Umbilical cord (tissue), 2 donors: ENCODE results near the gene CLSTN3. TPM values are rescaled to one million over a fixed set of nuclear protein-coding genes. Genes with fewer than 3 reads are reported as not detected.

Experiments used
- DNase-seq: peaks from one replicate; pipeline ENCODE4 v3.0.0-alpha.2; 2015; ENCODE audit warnings: low spot score
- total RNA-seq: library from RNA; depleted of rRNA; stranded (reverse); fragments of >200 nt; gene quantifications from one replicate; pipeline ENCODE4 v1.2.3, GENCODE V29; 2014; ENCODE audit warnings: low replicate concordance; ENCODE audit not compliant: insufficient read depth

CLSTN3 gene
- total RNA-seq, 1 donor from 2014 or later: 15.4 TPM

DNA sequence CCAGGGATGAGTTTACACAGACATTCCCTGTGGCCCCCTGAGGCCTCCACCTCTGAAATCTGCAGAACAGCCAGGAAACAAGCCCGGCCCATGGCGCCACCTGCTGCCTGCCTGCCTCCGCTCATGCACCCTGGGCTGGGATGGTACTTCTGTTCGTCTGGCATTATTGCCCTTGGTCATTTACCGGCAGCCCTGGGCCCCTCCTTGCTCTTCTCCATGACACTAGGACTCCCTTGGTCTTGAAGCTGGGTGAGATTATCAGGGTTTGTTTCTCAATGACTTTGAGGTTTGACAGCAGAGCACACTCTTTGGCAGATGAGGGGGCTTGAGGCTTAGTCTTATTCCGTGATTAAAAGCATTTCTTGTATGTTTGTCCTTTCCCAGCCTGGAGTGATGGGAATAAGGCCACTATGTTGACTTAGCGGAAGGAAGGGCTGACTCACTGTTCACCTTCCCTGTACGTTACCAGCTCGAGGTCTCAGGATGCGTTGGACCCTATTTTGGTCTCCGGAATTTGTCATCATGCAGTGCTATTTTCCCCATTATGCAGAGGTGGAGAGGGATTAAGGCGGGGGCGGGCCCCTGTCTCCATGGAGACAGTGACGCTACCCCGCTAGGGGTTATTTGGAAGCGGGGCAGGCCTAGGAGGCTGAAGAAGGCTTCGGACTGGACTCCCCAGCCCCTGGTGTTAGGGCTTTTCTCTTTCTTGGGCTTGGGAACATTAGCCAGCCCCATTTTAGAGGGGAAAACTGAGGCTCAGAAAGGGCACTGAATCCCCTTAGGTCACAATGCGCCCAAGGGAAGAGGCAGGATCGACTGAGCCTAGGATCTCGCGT is 58.6 kb downstream of the CLSTN3 start:
- DNase-seq: peak; percentile 70

DNA sequence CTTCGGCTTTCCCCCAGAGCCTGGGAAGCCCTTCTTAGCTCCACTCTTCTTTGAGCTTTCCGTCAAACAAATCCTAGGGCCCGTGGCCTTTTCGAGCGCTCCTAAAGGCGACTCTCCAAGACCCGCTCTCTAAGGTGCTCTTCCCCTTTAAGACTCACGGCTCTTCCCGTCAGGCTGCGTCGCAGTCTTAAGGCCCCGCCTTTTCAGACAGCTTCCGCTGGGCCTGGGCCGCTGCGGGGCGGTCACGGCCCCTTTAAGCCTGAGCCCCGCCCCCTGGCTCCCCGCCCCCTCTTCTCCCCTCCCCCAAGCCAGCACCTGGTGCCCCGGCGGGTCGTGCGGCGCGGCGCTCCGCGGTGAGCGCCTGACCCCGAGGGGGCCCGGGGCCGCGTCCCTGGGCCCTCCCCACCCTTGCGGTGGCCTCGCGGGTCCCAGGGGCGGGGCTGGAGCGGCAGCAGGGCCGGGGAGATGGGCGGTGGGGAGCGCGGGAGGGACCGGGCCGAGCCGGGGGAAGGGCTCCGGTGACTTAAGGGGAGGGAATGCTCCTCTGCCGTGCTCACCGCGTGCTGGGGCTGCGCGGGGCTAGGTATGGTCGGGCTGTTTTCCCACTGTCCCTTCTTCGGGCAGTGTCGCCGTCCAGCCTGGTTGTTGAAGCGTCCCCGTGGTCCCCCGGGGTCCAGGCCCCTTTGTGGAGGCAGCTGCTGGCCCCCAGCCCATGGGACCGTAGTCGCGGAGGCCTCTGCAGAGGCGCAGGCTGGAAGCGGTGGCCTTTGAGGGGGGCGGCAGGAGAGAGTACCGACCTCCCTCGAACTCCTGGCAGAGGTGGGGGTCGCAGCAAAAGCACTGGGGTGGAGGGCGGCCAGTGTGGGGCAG is 59.5 kb downstream of the CLSTN3 start, which contains the start of gene PEX5:
TSS of gene PEX5 (plus strand) at position 289 of the 870 bp plus-strand sequence. CDS start 692 bp downstream, outside the sequence.
- DNase-seq: peak; percentile 97

DNA sequence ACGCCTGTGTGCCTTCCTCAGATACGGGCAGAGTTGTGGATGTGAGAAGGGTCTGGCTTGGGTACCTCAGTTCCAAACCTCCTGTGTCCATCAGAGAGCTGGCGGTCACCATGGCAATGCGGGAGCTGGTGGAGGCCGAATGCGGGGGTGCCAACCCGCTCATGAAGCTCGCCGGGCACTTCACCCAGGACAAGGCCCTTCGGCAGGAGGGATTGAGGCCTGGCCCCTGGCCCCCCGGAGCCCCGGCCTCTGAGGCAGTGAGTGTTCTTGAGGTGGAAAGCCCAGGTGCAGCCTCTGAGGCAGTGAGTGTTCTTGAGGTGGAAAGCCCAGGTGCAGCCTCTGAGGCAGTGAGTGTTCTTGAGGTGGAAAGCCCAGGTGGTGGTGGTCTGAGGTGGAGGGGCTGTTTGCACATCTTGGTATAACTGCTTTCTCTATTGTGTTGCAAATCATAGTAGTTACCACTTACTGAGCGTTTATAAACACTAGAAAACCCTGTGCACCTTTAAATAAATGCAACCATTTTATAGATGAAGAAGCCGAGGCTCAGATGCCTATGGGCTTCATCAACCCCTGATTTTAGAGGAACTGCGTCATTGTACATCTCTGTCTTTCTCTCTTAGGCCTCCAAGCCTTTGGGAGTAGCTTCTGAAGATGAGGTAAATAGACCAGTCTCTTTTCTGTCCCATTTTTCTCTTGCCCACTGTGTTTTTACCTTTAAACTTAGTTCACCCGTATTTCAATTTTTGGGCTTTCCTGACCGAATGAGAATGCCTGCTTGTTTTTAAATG is 60.3 kb downstream of the CLSTN3 start:
- DNase-seq: no peak

GRCh38 chr12:7193674-7194073 is 63.5 kb downstream of the CLSTN3 start:
- DNase-seq: peak; percentile 80

GRCh38 chr12:7197841-7198240 is 67.7 kb downstream of the CLSTN3 start:
- no peak for DNase-seq

- DNase-seq: no peak
Observed at GRCh38 chr12:7203109-7203508, 72.9 kb downstream of the CLSTN3 start.

DNA sequence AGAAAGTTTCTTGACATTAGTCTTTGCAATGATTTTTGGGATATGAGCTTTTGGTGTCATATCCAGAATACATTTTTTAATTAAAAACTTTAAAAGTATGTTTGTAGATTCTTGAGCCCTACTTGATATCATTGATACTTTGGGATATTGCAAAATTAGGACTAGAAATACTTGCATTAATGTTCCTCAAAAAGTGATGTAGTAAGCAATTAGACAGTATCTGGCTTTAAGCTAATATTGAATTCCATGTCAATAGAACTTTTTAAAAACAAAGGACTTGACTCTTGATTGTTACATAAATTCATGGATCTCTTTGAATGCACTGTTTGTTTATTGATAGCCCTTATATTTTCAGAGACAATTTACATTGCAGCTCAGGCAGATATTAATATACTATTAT is 74.9 kb downstream of the CLSTN3 start:
- DNase-seq: no peak

DNA sequence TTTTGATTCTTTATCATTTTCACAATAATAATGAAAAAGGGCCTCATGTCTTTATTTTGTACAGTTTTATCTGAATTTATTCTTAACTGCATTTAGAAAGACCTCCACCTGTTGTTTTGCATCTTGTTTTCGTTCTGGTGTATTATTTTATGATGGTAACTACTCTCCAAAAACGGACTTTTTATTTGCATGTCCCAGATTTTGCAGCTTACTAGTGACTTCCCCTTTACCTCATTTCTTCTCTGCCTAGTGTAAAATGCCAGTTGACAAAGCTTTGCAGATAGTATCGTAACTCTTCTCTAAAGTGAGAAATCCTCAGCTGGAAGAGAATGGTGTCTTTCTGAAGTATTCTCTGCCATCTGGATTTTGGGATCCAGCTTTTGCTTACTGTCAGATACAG is 76.5 kb downstream of the CLSTN3 start:
- DNase-seq: no peak

DNA sequence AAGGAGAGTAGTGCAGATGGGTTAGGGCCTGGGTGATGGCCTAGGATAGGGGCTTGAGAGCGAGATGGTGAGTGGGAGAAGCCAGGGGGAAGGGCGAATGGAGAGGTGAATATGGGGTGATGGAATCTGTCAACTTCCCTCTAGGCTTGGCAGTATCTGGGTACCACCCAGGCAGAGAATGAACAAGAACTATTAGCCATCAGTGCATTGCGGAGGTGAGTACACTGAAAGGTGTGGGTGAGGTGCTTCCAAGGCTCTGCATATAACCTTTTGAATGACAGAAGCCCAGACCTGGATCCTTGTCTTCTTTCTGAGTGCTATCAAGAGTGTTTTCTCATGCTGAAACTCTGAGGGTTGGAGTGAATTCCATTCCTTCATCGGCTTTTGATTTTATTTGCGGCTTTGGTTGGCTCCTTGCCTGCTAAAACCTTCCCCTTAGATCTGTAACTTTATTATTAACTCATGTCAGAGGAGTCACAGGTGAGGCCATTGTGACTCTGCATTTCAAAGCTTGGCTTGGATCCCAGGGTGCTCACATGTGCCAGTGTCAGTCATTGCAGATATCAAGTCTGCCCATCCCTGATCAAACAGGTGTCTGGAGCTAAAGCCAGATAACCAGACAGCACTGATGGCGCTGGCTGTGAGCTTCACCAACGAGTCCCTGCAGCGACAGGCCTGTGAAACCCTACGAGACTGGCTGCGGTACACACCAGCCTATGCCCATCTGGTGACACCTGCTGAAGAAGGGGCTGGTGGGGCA is 77.9 kb downstream of the CLSTN3 start:
- no peak for DNase-seq

Other genes with a start within 250 kb of the CLSTN3 start
- gene LRRC23, start 225.5 kb upstream of the CLSTN3 start, total RNA-seq: 8.4 TPM
- gene ENO2, start 215.8 kb upstream of the CLSTN3 start, total RNA-seq: 19.7 TPM
- 7.9 TPM for gene ATN1, start 202.4 kb upstream of the CLSTN3 start, total RNA-seq
- not detected for gene RNU7-1, start 186.6 kb upstream of the CLSTN3 start, total RNA-seq
- gene C12orf57, start 186.3 kb upstream of the CLSTN3 start, total RNA-seq: 228 TPM
- 18.3 TPM for gene PTPN6, start 179.0 kb upstream of the CLSTN3 start, total RNA-seq
- gene PHB2, start 159.7 kb upstream of the CLSTN3 start, total RNA-seq: 147 TPM
- gene EMG1, start 159.5 kb upstream of the CLSTN3 start, total RNA-seq: 17.6 TPM
- 4.8 TPM for gene LPCAT3, start 111.9 kb upstream of the CLSTN3 start, total RNA-seq
- 201 TPM for gene C1S, start 69.7 kb upstream of the CLSTN3 start, total RNA-seq
- 141 TPM for gene C1R, start 37.9 kb upstream of the CLSTN3 start, total RNA-seq
- gene C1RL, start 21.2 kb upstream of the CLSTN3 start, total RNA-seq: 56.3 TPM
- gene RBP5, start 1.5 kb upstream of the CLSTN3 start, total RNA-seq: 3.9 TPM
- 43.3 TPM for gene PEX5, start 59.3 kb downstream of the CLSTN3 start, total RNA-seq
- gene ACSM4, start 173.7 kb downstream of the CLSTN3 start, total RNA-seq: not detected